ENCODE measurements around the gene PARP8.
A peak's percentile ranks its signal among the peaks of the same experiment; 100 is the strongest.
"Not testable (repeated sequence)": the region's sequence is repeated elsewhere in the genome, so short reads cannot be mapped to it uniquely, and the experiment has no call there.

The PARP8 gene

DNA sequence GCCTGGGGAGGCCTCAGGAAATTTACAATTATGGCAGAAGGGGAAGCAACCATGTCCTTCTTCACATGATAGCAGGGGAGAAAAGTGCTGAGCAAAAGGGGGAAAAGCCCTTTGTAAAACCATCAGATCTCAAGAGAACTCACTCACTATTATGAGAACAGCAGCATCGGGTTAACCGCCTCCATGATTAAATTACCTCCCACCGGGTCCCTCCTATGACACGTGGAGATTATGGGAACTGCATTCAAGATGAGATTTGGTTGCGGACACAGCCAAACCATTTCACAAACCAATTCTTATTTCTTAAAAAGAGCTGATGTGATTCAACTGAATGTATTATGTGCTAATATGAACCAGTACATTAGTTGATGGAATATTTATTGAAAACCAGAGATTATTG lies 63.9 kb downstream of the PARP8 start:
- no peak for DNase-seq

GRCh38 chr5:50730841-50731240 lies 64.4 kb downstream of the PARP8 start:
- no peak for DNase-seq

DNA sequence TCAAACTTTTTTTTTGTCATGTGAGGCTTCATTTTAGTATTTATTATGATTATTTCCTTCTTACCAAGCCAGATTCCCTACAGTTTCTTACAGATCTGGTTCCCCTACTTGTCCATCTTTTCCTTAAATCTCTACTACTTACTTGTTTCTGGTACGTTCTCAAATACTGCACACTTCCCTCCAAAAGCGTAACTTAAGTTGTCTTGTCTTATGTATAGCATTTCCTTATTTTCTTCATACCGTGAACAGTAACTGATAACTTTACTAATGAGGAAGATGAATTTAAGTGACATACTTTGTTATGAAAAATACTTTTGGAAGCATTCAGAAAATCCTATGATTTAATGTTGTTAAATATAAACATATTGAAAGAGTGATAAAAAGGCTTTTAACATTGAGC lies 67.3 kb downstream of the PARP8 start:
- no peak for DNase-seq

DNA sequence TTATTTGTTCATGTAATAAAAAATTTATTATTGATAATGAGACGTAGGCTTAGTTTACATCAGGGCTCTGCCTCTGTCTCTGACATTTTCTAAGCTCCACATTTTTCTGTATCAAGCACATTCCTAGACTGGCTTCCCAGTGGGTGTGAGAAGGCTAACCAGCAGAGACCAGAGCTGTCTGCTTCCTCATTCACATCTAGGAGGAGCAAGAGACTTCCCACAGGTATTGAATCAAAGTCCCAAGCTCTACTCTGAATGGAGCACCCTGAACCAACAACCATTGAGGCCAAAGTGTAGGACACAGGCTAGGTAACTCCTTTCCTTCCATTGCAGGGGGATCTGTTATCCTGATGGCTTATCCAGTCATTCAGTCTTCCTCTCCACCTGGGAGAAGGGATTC lies 72.4 kb downstream of the PARP8 start:
- DNase-seq, result no peak

- DNase-seq, result no peak
These were observed 74.4 kb downstream of the PARP8 start for GRCh38 chr5:50740832-50741231.

- DNase-seq, result peak; percentile 59
These were observed 78.3 kb downstream of the PARP8 start for GRCh38 chr5:50744776-50745175.

GRCh38 chr5:50745221-50745910 lies 78.9 kb downstream of the PARP8 start:
- DNase-seq, result no peak

- DNase-seq, result no peak
These were observed 82.7 kb downstream of the PARP8 start for GRCh38 chr5:50749181-50749580.

DNA sequence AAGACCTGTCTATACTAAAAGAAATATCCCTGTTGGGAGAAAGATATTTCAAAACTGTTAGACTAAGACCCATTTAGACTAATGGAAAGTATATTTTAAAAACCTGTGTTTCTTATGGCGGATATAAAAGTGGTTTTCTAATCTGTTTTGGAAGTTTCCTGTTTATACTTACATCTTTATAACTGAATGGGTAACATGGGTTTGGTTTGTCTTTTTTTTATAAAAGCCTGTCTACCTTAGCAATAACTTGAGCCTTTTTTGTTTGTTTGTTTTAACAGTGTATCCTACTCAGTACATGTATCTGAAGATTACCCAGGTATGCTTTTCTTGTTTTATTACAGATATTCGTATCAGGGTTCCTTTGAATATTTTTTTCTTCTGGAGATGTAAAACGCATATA lies 83.4 kb downstream of the PARP8 start:
- no peak for DNase-seq

- peak; percentile 73 for DNase-seq
These were observed 84.7 kb downstream of the PARP8 start for GRCh38 chr5:50751064-50751657.

DNA sequence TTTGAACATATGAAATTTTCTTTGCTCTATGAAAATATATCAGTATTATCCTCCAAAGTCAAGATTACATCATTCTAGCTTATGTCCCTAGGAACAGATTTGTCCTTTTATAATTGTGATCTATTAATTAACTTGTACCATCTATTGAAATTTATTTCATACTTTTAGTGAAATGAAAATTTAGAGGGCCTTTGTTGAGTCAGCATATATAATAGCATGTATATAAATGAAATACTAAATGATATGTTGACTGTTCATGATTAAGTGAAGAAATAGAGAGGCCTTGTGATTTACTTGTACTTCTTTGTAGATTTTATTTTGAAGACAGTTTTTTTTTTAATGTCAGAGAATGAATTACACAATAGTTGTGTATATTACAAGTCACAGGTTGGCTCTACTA lies 86.4 kb downstream of the PARP8 start:
- DNase-seq, result no peak

- DNase-seq, result no peak
These were observed 93.3 kb downstream of the PARP8 start for GRCh38 chr5:50759526-50760270.

GRCh38 chr5:50763351-50763750 lies 96.9 kb downstream of the PARP8 start:
- DNase-seq, result no peak

- DNase-seq, result no peak
These were observed 97.4 kb downstream of the PARP8 start for GRCh38 chr5:50763846-50764245.

DNA sequence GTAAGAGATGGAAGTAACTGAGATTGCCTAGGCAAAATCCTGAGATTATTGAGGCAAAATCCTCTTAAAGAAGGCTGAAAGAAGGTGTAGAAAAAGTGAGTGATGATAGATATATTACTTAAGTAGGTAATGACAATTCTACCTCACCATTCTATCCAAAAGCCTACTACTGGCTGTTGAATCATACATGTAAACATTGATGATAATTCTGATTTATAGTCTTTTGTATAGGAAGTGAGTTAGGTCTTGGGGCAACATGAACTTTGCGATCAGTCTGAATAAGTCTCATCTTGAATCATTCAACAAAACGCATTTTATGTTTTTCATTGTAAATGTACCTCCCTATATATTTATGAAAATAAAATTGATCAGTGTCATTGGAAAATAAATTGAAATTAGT lies 99.6 kb downstream of the PARP8 start:
- DNase-seq, result no peak

DNA sequence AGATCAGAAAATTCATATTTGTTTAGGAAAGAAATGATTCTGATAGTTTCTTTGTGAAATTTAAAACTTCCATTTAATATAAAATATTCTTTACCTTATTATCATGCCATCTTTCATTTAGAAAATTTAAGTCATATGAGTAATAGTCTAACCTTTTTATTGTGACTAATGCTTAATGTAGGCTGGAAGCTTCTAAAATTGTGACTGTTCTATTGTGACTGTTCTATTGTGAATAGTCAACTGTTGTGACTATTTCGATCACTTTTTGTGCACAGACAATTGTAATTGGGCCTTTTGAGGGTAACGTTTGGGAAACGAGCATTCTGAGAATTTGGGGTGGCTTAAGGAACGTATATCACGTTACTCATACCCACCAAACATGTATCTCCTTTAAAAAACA lies 100.0 kb downstream of the PARP8 start:
- DNase-seq, result no peak

DNA sequence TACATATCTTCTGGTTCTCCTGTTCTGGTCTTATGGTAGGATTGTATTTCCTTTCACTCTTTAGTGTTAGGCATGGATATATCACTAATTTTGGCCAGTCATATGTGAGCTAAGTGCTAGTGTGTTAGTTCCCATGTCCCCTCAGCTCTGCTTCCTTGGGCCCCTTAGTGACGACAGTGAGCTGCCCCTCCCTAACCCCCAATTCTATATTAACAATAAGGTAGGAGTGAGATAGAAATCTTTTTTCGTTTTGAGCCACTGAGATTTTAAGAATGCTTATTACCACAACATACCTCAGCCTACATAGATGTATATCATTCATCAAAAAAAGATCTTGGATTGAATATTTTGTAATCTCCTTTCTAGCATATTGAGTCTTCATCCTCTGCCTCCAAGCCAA lies 100.5 kb downstream of the PARP8 start:
- DNase-seq, result no peak

DNA sequence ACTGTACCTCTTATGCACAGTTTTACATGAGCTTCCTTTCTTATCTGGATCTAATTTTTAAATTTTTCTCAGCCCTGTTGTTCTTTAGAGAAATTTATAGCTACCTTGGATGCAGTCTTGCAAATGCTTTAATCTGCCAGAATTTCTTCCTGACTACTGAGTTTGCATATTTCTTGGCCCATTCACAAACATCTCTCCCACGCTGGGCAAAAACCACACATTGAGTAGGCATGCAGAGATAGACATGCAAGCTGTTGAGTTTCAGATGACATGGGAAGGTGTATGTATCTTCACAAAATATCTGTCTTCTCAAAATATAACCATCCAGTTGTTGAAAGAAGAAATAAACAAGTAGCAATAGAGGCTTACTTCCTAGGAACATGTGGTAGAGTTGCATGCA lies 101.2 kb downstream of the PARP8 start:
- no peak for DNase-seq

DNA sequence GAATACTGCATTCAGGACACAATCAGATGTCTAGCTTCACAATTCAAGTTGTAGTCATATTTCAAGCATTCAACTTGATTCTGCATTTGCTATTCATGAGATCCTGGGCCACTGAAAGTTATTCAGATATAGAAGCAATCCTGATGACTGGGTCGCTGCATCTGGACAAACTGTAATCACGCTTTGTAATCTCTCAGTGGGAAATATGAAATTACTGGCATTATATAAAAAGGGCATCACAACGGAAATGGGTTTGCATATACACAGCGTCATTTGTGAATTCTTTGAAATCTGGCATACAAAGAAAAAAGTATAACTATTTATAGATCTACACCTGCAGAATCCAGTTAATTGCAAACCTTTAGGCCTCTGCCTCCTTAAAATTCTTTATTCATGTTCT lies 102.2 kb downstream of the PARP8 start:
- no peak for DNase-seq

GRCh38 chr5:50770441-50770840 lies 104.0 kb downstream of the PARP8 start:
- DNase-seq, result no peak

DNA sequence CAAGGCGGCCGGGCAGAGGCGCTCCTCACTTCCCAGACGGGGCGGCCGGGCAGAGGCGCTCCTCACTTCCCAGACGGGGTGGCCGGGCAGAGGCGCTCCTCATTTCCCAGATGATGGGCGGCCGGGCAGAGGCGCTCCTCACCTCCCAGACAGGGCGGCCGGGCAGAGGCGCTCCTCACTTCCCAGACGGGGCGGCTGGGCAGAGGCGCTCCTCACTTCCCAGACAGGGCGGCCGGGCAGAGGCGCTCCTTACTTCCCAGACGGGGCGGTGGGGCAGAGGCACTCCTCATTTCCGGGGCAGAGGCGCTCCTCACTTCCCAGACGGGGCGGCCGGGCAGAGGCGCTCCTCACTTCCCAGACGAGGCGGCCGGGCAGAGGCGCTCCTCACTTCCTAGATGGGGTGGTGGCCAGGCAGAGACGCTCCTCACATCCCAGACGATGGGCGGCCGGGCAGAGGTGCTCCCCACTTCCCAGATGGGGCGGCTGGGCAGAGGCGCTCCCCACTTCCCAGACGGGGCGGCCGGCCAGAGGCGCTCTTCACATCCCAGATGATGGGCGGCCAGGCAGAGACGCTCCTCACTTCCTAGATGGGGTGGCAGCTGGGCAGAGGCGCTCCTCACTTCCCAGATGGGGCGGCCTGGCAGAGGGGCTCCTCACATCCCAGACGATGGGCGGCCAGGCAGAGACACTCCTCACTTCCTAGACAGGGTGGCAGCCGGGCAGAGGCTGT lies 108.2 kb downstream of the PARP8 start:
- not testable (repeated sequence) for DNase-seq

DNA sequence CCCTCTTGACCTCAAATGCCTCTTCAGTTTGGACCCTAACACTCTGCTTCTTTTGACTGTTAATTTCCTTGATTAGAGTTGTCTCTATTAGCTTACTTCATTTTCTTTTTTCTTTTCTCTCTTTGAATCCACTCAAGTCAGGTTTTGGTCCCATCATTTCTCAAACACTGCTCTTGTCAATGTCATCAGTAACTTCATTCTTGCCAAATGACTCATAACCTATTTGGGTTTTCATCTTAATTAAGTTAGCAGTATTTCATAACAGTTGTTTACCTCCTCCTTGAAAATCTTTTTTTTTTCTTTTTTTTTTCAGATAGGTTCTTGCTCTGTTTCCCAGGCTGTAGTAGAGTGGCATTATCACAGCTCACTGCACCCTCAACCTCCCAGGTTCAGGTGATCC lies 119.6 kb downstream of the PARP8 start:
- peak; percentile 19 for DNase-seq

DNA sequence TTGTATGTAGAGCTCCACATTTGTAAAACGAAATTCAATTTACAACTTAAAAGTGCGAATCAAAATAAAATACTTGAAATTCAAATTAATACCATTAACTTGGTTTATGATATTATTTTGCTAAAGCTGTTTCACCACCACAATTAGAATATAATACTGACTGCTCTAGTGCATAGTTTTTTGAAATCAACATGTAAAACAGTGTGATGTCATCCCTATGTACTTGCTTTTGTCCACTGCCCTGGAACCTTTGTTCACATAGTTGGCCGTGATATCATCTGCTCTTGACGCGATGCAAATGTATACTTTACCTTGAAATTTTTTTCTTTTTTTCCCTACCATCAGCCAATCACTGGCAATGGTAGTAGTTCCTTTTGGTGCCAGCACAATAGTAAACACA lies 125.4 kb downstream of the PARP8 start:
- no peak for DNase-seq

- no peak for DNase-seq
These were observed 126.4 kb downstream of the PARP8 start for GRCh38 chr5:50792843-50793242.

Measured in HCEC 1CT (cell line).